Liver (tissue), 3 donors: ENCODE measurements around the gene MAP3K9.
"Not testable (repeated sequence)": the region's sequence is repeated elsewhere in the genome, so short reads cannot be mapped to it uniquely, and the experiment has no call there.

Experiments
- EGR1 ChIP-seq, 2 donors: IDR thresholded peaks; 2 replicates each; pipeline ENCODE4 v1.6.1; 2016 to 2018; ENCODE audit warnings: antibody characterized with exemption in 2 of 2, low read depth in 2 of 2
- FOXA1 ChIP-seq: IDR thresholded peaks from 2 replicates; pipeline ENCODE4 v1.6.1; 2016; ENCODE audit warnings: antibody characterized with exemption
- GABPA ChIP-seq, 2 donors: IDR thresholded peaks in 1 of 2; conservative IDR thresholded peaks in 1 of 2; 2 replicates each; pipeline ENCODE4 v1.6.1; 2016; ENCODE audit warnings: antibody characterized with exemption in 2 of 2, mild to moderate bottlenecking in 1 of 2, moderate library complexity in 1 of 2
- HNF4A ChIP-seq, 2 donors: conservative IDR thresholded peaks; 2 replicates each; pipeline ENCODE4 v1.6.1; 2016; ENCODE audit warnings: antibody characterized with exemption in 2 of 2, mild to moderate bottlenecking in 2 of 2
- JUND ChIP-seq, 2 donors: IDR thresholded peaks; 2 replicates each; pipeline ENCODE4 v1.6.1; 2016; ENCODE audit warnings: antibody characterized with exemption in 2 of 2
- RAD21 ChIP-seq, 2 donors: IDR thresholded peaks; 2 replicates each; pipeline ENCODE4 v1.6.1; 2016; ENCODE audit warnings: antibody characterized with exemption in 2 of 2, mild to moderate bottlenecking in 2 of 2
- SP1 ChIP-seq: IDR thresholded peaks from 2 replicates; pipeline ENCODE4 v1.6.1; 2018; ENCODE audit warnings: antibody characterized with exemption, mild to moderate bottlenecking
- TAF1 ChIP-seq: conservative IDR thresholded peaks from 2 replicates; pipeline ENCODE4 v1.6.1; 2016; ENCODE audit warnings: antibody characterized with exemption, mild to moderate bottlenecking
- YY1 ChIP-seq: IDR thresholded peaks from 2 replicates; pipeline ENCODE4 v1.6.1; 2016; ENCODE audit warnings: antibody characterized with exemption, mild to moderate bottlenecking
- TF ChIP-seq, protein P1 (sequence below): fragments of 150-350 bp; IDR thresholded peaks from 2 replicates; pipeline ENCODE4 v1.5.1; 2017; ENCODE audit warnings: improper control_type of control experiment, low read depth, low read length; ENCODE audit not compliant: missing input control
- TF ChIP-seq, protein P2 (sequence below): IDR thresholded peaks from 2 replicates; pipeline ENCODE4 v1.6.1; 2016; ENCODE audit warnings: antibody characterized with exemption, mild to moderate bottlenecking
- TF ChIP-seq, protein P3 (sequence below): IDR thresholded peaks from 2 replicates; pipeline ENCODE4 v1.6.1; 2016; ENCODE audit warnings: antibody characterized with exemption
- TF ChIP-seq, protein P4 (sequence below): IDR thresholded peaks from 2 replicates; pipeline ENCODE4 v1.6.1; 2016; ENCODE audit warnings: antibody characterized with exemption
- TF ChIP-seq, protein P5 (sequence below): IDR thresholded peaks from 2 replicates; pipeline ENCODE4 v1.6.1; 2016; ENCODE audit warnings: antibody characterized with exemption
- donor health status: healthy.
- donor health status: healthy.

DNA sequence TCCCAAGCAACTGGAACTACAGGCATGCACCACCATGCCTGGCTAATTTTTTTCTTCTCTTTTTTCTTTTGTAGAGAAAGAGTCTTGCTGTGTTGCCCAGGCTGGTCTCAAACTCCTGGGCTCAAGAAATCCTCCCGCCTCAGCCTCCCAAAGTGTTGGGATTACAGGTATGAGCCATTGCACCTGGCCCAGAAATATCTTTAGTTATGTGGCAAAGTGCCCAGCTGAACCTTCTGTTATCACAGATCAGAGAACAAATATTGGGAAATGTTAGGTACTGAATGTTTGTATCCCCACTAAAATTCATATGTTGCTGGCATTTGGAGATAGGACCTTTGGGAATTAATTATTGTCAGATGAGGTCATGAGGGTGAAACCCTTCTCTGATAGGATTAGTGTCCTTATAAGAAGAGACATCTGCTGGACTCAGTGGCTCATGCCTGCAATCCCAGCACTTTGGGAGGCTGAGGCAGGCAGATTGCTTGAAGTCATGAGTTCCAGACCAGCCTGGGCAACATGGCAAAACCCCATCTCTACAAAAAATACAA lies 105.6 kb downstream of the MAP3K9 start:
- TF ChIP-seq, protein P1, sequence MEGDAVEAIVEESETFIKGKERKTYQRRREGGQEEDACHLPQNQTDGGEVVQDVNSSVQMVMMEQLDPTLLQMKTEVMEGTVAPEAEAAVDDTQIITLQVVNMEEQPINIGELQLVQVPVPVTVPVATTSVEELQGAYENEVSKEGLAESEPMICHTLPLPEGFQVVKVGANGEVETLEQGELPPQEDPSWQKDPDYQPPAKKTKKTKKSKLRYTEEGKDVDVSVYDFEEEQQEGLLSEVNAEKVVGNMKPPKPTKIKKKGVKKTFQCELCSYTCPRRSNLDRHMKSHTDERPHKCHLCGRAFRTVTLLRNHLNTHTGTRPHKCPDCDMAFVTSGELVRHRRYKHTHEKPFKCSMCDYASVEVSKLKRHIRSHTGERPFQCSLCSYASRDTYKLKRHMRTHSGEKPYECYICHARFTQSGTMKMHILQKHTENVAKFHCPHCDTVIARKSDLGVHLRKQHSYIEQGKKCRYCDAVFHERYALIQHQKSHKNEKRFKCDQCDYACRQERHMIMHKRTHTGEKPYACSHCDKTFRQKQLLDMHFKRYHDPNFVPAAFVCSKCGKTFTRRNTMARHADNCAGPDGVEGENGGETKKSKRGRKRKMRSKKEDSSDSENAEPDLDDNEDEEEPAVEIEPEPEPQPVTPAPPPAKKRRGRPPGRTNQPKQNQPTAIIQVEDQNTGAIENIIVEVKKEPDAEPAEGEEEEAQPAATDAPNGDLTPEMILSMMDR: not testable (repeated sequence)
- TF ChIP-seq RAD21 (IDR thresholded peaks at IDR 0.05); EGR1 (IDR thresholded peaks at IDR 0.05; ENCODE audit: low read depth in 2 of 2); YY1; TAF1; GABPA (IDR thresholded peaks at IDR 0.05 in 1 of 2, conservative IDR thresholded peaks at IDR 0.05 in 1 of 2); FOXA1: not testable (repeated sequence)
- TF ChIP-seq SP1: peak; percentile 2
- TF ChIP-seq, protein P2, sequence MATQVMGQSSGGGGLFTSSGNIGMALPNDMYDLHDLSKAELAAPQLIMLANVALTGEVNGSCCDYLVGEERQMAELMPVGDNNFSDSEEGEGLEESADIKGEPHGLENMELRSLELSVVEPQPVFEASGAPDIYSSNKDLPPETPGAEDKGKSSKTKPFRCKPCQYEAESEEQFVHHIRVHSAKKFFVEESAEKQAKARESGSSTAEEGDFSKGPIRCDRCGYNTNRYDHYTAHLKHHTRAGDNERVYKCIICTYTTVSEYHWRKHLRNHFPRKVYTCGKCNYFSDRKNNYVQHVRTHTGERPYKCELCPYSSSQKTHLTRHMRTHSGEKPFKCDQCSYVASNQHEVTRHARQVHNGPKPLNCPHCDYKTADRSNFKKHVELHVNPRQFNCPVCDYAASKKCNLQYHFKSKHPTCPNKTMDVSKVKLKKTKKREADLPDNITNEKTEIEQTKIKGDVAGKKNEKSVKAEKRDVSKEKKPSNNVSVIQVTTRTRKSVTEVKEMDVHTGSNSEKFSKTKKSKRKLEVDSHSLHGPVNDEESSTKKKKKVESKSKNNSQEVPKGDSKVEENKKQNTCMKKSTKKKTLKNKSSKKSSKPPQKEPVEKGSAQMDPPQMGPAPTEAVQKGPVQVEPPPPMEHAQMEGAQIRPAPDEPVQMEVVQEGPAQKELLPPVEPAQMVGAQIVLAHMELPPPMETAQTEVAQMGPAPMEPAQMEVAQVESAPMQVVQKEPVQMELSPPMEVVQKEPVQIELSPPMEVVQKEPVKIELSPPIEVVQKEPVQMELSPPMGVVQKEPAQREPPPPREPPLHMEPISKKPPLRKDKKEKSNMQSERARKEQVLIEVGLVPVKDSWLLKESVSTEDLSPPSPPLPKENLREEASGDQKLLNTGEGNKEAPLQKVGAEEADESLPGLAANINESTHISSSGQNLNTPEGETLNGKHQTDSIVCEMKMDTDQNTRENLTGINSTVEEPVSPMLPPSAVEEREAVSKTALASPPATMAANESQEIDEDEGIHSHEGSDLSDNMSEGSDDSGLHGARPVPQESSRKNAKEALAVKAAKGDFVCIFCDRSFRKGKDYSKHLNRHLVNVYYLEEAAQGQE: not testable (repeated sequence)
- TF ChIP-seq, protein P3, sequence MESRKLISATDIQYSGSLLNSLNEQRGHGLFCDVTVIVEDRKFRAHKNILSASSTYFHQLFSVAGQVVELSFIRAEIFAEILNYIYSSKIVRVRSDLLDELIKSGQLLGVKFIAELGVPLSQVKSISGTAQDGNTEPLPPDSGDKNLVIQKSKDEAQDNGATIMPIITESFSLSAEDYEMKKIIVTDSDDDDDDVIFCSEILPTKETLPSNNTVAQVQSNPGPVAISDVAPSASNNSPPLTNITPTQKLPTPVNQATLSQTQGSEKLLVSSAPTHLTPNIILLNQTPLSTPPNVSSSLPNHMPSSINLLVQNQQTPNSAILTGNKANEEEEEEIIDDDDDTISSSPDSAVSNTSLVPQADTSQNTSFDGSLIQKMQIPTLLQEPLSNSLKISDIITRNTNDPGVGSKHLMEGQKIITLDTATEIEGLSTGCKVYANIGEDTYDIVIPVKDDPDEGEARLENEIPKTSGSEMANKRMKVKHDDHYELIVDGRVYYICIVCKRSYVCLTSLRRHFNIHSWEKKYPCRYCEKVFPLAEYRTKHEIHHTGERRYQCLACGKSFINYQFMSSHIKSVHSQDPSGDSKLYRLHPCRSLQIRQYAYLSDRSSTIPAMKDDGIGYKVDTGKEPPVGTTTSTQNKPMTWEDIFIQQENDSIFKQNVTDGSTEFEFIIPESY: not testable (repeated sequence)
- TF ChIP-seq, protein P4, sequence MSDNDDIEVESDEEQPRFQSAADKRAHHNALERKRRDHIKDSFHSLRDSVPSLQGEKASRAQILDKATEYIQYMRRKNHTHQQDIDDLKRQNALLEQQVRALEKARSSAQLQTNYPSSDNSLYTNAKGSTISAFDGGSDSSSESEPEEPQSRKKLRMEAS: not testable (repeated sequence)
- TF ChIP-seq HNF4A (conservative IDR thresholded peaks at IDR 0.05): peak in 1 of 2 donors; percentile 29
- TF ChIP-seq JUND (IDR thresholded peaks at IDR 0.05): peak in 1 of 2 donors; percentile 9
- TF ChIP-seq, protein P5, sequence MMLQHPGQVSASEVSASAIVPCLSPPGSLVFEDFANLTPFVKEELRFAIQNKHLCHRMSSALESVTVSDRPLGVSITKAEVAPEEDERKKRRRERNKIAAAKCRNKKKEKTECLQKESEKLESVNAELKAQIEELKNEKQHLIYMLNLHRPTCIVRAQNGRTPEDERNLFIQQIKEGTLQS: not testable (repeated sequence)
